CD4-positive, CD25-positive, alpha-beta regulatory T cell (primary cell): Measurements from ENCODE around the gene IFITM2. TPM values are rescaled to one million over a fixed set of nuclear protein-coding genes. Genes with fewer than 3 reads are reported as not detected.
"Not testable (repeated sequence)": the region's sequence is repeated elsewhere in the genome, so short reads cannot be mapped to it uniquely, and the experiment has no call there.

Experiments
- ATAC-seq, 2 donors: fragments of 150-1000 bp; cut with Tn5 transposase; one replicate each; pipeline ENCODE4 v1.10.0; 2021; ENCODE audit warnings: low read depth in 2 of 2, moderate number of reproducible peaks in 2 of 2, moderate library complexity in 1 of 2
- DNase-seq, 3 donors: peaks; one replicate each; pipeline versions ENCODE4 v3.0.0 to v3.0.0-alpha.2; 2012 to 2022; ENCODE audit warnings: mixed read lengths in 1 of 3
- H3K27ac ChIP-seq: one replicate; pipeline ENCODE4 v1.7.0; 2013; ENCODE audit warnings: mild to moderate bottlenecking, low read length; ENCODE audit not compliant: insufficient read depth, poor library complexity, severe bottlenecking
- H3K27me3 ChIP-seq: one replicate; pipeline ENCODE4 v1.7.0; 2013; ENCODE audit warnings: low read length; ENCODE audit not compliant: control insufficient read depth, insufficient read depth
- H3K36me3 ChIP-seq: one replicate; pipeline ENCODE4 v1.7.0; 2013; ENCODE audit warnings: mild to moderate bottlenecking, low read length, moderate library complexity; ENCODE audit not compliant: control insufficient read depth, insufficient read depth
- H3K4me1 ChIP-seq: 2 replicates; pipeline ENCODE4 v1.7.0; 2013; ENCODE audit warnings: mild to moderate bottlenecking, low read length; ENCODE audit not compliant: insufficient read depth, control insufficient read depth, poor library complexity, severe bottlenecking
- H3K4me3 ChIP-seq: one replicate; pipeline ENCODE4 v1.7.0; 2013; ENCODE audit warnings: low read depth, mild to moderate bottlenecking, low read length, moderate library complexity
- H3K9me3 ChIP-seq, 2 experiments: 1 replicate in 1 of 2; 2 replicates in 1 of 2; pipeline ENCODE4 v1.7.0; 2013; ENCODE audit warnings: low read length in 2 of 2, mild to moderate bottlenecking in 1 of 2, moderate library complexity in 1 of 2; ENCODE audit not compliant: control insufficient read depth in 2 of 2
- H3K27ac Mint-ChIP-seq, 3 donors: one replicate each; pipeline ENCODE4 v1.8.0; 2020 to 2022; ENCODE audit warnings: mild to moderate bottlenecking in 3 of 3, mixed read lengths in 3 of 3, moderate library complexity in 2 of 3
- H3K27me3 Mint-ChIP-seq: one replicate; pipeline ENCODE4 v1.8.0; 2022; ENCODE audit warnings: mild to moderate bottlenecking, mixed read lengths
- H3K36me3 Mint-ChIP-seq: one replicate; pipeline ENCODE4 v1.8.0; 2020; ENCODE audit warnings: mixed read lengths
- H3K4me1 Mint-ChIP-seq, 4 donors: one replicate each; pipeline ENCODE4 v1.8.0; 2020 to 2022; ENCODE audit warnings: mixed read lengths in 4 of 4, mild to moderate bottlenecking in 1 of 4
- H3K4me3 Mint-ChIP-seq, 4 donors: one replicate each; pipeline ENCODE4 v1.8.0; 2020 to 2022; ENCODE audit warnings: mild to moderate bottlenecking in 4 of 4, mixed read lengths in 4 of 4, moderate library complexity in 3 of 4
- H3K9me3 Mint-ChIP-seq, 7 donors: one replicate each; pipeline ENCODE4 v1.8.0; 2020 to 2022; ENCODE audit warnings: mixed read lengths in 7 of 7, mild to moderate bottlenecking in 3 of 7, moderate library complexity in 2 of 7
- polyA plus RNA-seq, 4 donors: library from polyadenylated mRNA; unstranded; fragments of 300-500 nt; fragmentation: Illumina TruSeq; gene quantifications; one replicate each; pipeline ENCODE4 v1.2.3, GENCODE V29; 2021
- total RNA-seq: library from RNA; stranded (reverse); gene quantifications from one replicate; pipeline ENCODE4 v1.2.3, GENCODE V29; 2022

IFITM2 gene
- total RNA-seq: 376 TPM
- 1,000 to 10,000 TPM; 1,701 to 2,097 (median 1,858) TPM for polyA plus RNA-seq

GRCh38 chr11:307766-308708, at the start of gene IFITM2:
TSS of gene IFITM2 (plus strand) at chr11:307816. CDS start at chr11:308193, 377 bp downstream.
- not testable (repeated sequence) for H3K27me3 Mint-ChIP-seq, H3K27me3 ChIP-seq, H3K9me3 Mint-ChIP-seq, H3K36me3 Mint-ChIP-seq, H3K36me3 ChIP-seq, H3K9me3 ChIP-seq
- peak within 1 kb of the TSS; percentile 79 for H3K27ac ChIP-seq
- H3K4me1 Mint-ChIP-seq: peaks cover 12 to 65% (median 37%) of the 10 kb centered on the region in 4 donors
- peak within 1 kb of the TSS; percentile 90 to 99 (median 94) for H3K4me3 Mint-ChIP-seq
- peak within 1 kb of the TSS; percentile 87 to 100 (median 96) for H3K27ac Mint-ChIP-seq
- H3K4me3 ChIP-seq: peak within 1 kb of the TSS; percentile 74
- DNase-seq (peak in 1 of 3 donors; percentile 54), ATAC-seq (peak; percentile 67 to 69)
- H3K4me1 ChIP-seq: peaks cover 54% of the 10 kb centered on the region

GRCh38 chr11:259413-259812, 48.2 kb upstream of the IFITM2 start:
- no peak overlapping the region for H3K27ac ChIP-seq
- Mint-ChIP-seq H3K27ac (no peak overlapping the region), H3K36me3 (no peaks in the 10 kb centered on the region), H3K9me3 (no peaks in the 10 kb centered on the region), H3K4me1 (no peaks in the 10 kb centered on the region), H3K27me3 (peaks cover 8% of the 10 kb centered on the region), H3K4me3 (no peak overlapping the region)
- ATAC-seq (no peak), DNase-seq (no peak)
- no peaks in the 10 kb centered on the region for H3K27me3 ChIP-seq
- no peaks in the 10 kb centered on the region for H3K4me1 ChIP-seq
- H3K36me3 ChIP-seq: no peaks in the 10 kb centered on the region
- no peaks in the 10 kb centered on the region for H3K9me3 ChIP-seq
- H3K4me3 ChIP-seq: no peak overlapping the region

GRCh38 chr11:261624-262023, 46.0 kb upstream of the IFITM2 start:
- no peak for ATAC-seq

GRCh38 chr11:266676-267439, 40.8 kb upstream of the IFITM2 start:
- Histone ChIP-seq H3K4me3 (peak overlapping the region; percentile 31), H3K36me3 (no peaks in the 10 kb centered on the region), H3K27me3 (no peaks in the 10 kb centered on the region), H3K4me1 (peaks cover 34% of the 10 kb centered on the region), H3K9me3 (peaks cover 0 to 4% of the 10 kb centered on the region in 2 experiments), H3K27ac (peak overlapping the region; percentile 51)
- ATAC-seq (peak in 1 of 2 donors; percentile 18), DNase-seq (peak in 1 of 3 donors; percentile 38)
- Mint-ChIP-seq H3K4me3 (peak overlapping the region; percentile 45 to 92 (median 79)), H3K9me3 (peaks cover 0 to 2% (median 0%) of the 10 kb centered on the region in 7 donors), H3K36me3 (no peaks in the 10 kb centered on the region), H3K27ac (peak overlapping the region; percentile 48 to 93 (median 75)), H3K4me1 (peaks cover 8 to 38% (median 20%) of the 10 kb centered on the region in 4 donors), H3K27me3 (peaks cover 5% of the 10 kb centered on the region)

More at GRCh38 chr11:261624-262023, 46.0 kb upstream of the IFITM2 start:
- Mint-ChIP-seq H3K4me3 (no peak overlapping the region), H3K27me3 (peaks cover 8% of the 10 kb centered on the region), H3K9me3 (peaks cover 0 to 2% (median 0%) of the 10 kb centered on the region in 7 donors), H3K36me3 (no peaks in the 10 kb centered on the region), H3K4me1 (peaks cover 0 to 2% (median 1%) of the 10 kb centered on the region in 4 donors), H3K27ac (no peak overlapping the region)
- H3K27me3 ChIP-seq: no peaks in the 10 kb centered on the region
- no peak overlapping the region for H3K27ac ChIP-seq
- no peak for DNase-seq
- peaks cover 0 to 4% of the 10 kb centered on the region in 2 experiments for H3K9me3 ChIP-seq
- no peaks in the 10 kb centered on the region for H3K4me1 ChIP-seq
- H3K36me3 ChIP-seq: no peaks in the 10 kb centered on the region
- no peak overlapping the region for H3K4me3 ChIP-seq

- peaks cover 0 to 2% (median 0%) of the 10 kb centered on the region in 7 donors for H3K9me3 Mint-ChIP-seq
- peak; percentile 51 to 61 (median 52) for DNase-seq
- ATAC-seq: peak; percentile 12 to 35
These were observed 40.1 kb upstream of the IFITM2 start for GRCh38 chr11:267491-267994.

GRCh38 chr11:268716-269145, 38.9 kb upstream of the IFITM2 start:
- H3K9me3 ChIP-seq, H3K9me3 Mint-ChIP-seq, H3K27me3 Mint-ChIP-seq, H3K27me3 ChIP-seq, H3K36me3 ChIP-seq, H3K36me3 Mint-ChIP-seq: not testable (repeated sequence)
- Histone ChIP-seq H3K27ac (peak overlapping the region; percentile 87), H3K4me3 (peak overlapping the region; percentile 98), H3K4me1 (peaks cover 34% of the 10 kb centered on the region)
- H3K4me3 Mint-ChIP-seq: peak overlapping the region; percentile 84 to 93 (median 90)
- peak overlapping the region; percentile 93 to 98 (median 98) for H3K27ac Mint-ChIP-seq
- peaks cover 8 to 41% (median 20%) of the 10 kb centered on the region in 4 donors for H3K4me1 Mint-ChIP-seq
- ATAC-seq (peak; percentile 7 to 26), DNase-seq (peak in 1 of 3 donors; percentile 69)

More at GRCh38 chr11:267491-267994, 40.1 kb upstream of the IFITM2 start:
- H3K4me1 ChIP-seq: peaks cover 34% of the 10 kb centered on the region
- H3K36me3 ChIP-seq: no peaks in the 10 kb centered on the region
- H3K27me3 ChIP-seq: no peaks in the 10 kb centered on the region
- H3K27ac Mint-ChIP-seq: peak overlapping the region; percentile 93 to 98 (median 98)
- peaks cover 0 to 4% of the 10 kb centered on the region in 2 experiments for H3K9me3 ChIP-seq
- peak overlapping the region; percentile 70 for H3K4me3 ChIP-seq
- peak overlapping the region; percentile 87 for H3K27ac ChIP-seq
- peaks cover 5% of the 10 kb centered on the region for H3K27me3 Mint-ChIP-seq
- peaks cover 8 to 41% (median 20%) of the 10 kb centered on the region in 4 donors for H3K4me1 Mint-ChIP-seq
- peak overlapping the region; percentile 84 to 93 (median 90) for H3K4me3 Mint-ChIP-seq
- no peaks in the 10 kb centered on the region for H3K36me3 Mint-ChIP-seq
